Thyroid gland (tissue), 4 donors: Measurements from ENCODE around the gene LAMA2.

ENCODE experiments used
- CTCF ChIP-seq, 6 experiments: fragments of 200-600 bp in 3 of 6; fragments of 450-650 bp in 3 of 6; sonication (generic) in 3 of 6; IDR thresholded peaks; one replicate each; pipeline ENCODE4 v1.5.1; 2016 to 2019; ENCODE audit warnings: antibody characterized with exemption in 6 of 6, mild to moderate bottlenecking in 2 of 6, inconsistent platforms in 1 of 6, moderate library complexity in 1 of 6
- POLR2A ChIP-seq, 2 donors: fragments of 450-650 bp; IDR thresholded peaks; one replicate each; pipeline ENCODE4 v1.6.1; 2017; ENCODE audit warnings: antibody characterized with exemption in 2 of 2, mild to moderate bottlenecking in 2 of 2, moderate library complexity in 1 of 2

GRCh38 chr6:128964233-128964755, 81.4 kb downstream of the LAMA2 start:
- TF ChIP-seq CTCF (IDR thresholded peaks at IDR 0.05) (no peak), POLR2A (IDR thresholded peaks at IDR 0.05) (no peak)
